Keratinocyte (primary cell): ENCODE data around the gene CDH13. TPM values are rescaled to one million over a fixed set of nuclear protein-coding genes. Genes with fewer than 3 reads are reported as not detected.

Experiments used
- DNase-seq: peaks from one replicate; pipeline ENCODE4 v3.0.0-alpha.2; 2011; ENCODE audit warnings: low read depth, missing footprints, low spot score
- FAIRE-seq: peaks from 2 replicates; lab custom pipeline; 2011; peaks lifted over from hg19 to GRCh38; lab: Jason Lieb, UNC
- H2AFZ ChIP-seq: 2 replicates; pipeline ENCODE4 v1.6.0; 2012; ENCODE audit warnings: low read length, control low read depth, inconsistent platforms; ENCODE audit not compliant: control insufficient read depth
- H3K27ac ChIP-seq: 2 replicates; pipeline ENCODE4 v1.5.1; 2011; ENCODE audit warnings: low read length; ENCODE audit not compliant: control insufficient read depth, insufficient read depth
- H3K27me3 ChIP-seq: 3 replicates; pipeline ENCODE4 v1.6.0; 2011; ENCODE audit warnings: low read length; ENCODE audit not compliant: control insufficient read depth, insufficient read depth; ENCODE audit errors: extremely low read depth
- H3K36me3 ChIP-seq, 2 experiments: 2 replicates in 1 of 2; 3 replicates in 1 of 2; pipeline ENCODE4 v1.5.1; 2011; ENCODE audit warnings: low read length in 2 of 2, mild to moderate bottlenecking in 1 of 2; ENCODE audit not compliant: control insufficient read depth in 2 of 2, insufficient read depth in 2 of 2; ENCODE audit errors: extremely low read depth in 1 of 2
- H3K4me1 ChIP-seq: 3 replicates; pipeline ENCODE4 v1.5.1; 2011; ENCODE audit warnings: low read length; ENCODE audit not compliant: control insufficient read depth, insufficient read depth; ENCODE audit errors: extremely low read depth
- H3K4me2 ChIP-seq: 3 replicates; pipeline ENCODE4 v1.6.0; 2011; ENCODE audit warnings: low read depth, low read length; ENCODE audit not compliant: control insufficient read depth, insufficient read depth; ENCODE audit errors: extremely low read depth
- H3K4me3 ChIP-seq, 3 experiments: fragments of 200-600 bp in 1 of 3; sonication (generic) in 1 of 3; 2 replicates in 2 of 3; 3 replicates in 1 of 3; pipeline ENCODE4 v1.5.1; 2011 to 2016; ENCODE audit warnings: low read length in 3 of 3, mild to moderate bottlenecking in 3 of 3, control low read depth in 2 of 3, inconsistent platforms in 1 of 3, low read depth in 1 of 3, mixed read lengths in 1 of 3, mixed run types in 1 of 3, moderate library complexity in 1 of 3; ENCODE audit not compliant: control insufficient read depth in 2 of 3, insufficient read depth in 2 of 3; ENCODE audit errors: extremely low read depth in 1 of 3
- H3K79me2 ChIP-seq: 2 replicates; pipeline ENCODE4 v1.6.0; 2012; ENCODE audit warnings: low read length; ENCODE audit not compliant: control insufficient read depth, insufficient read depth
- H3K9ac ChIP-seq: 3 replicates; pipeline ENCODE4 v1.6.0; 2011; ENCODE audit warnings: low read length; ENCODE audit not compliant: control insufficient read depth, insufficient read depth; ENCODE audit errors: extremely low read depth
- H3K9me1 ChIP-seq: 3 replicates; pipeline ENCODE4 v1.6.0; 2011; ENCODE audit warnings: low read length; ENCODE audit not compliant: control insufficient read depth, insufficient read depth; ENCODE audit errors: extremely low read depth
- H3K9me3 ChIP-seq: 2 replicates; pipeline ENCODE4 v1.5.1; 2012; ENCODE audit warnings: low read depth, low read length; ENCODE audit not compliant: control insufficient read depth
- H4K20me1 ChIP-seq: 3 replicates; pipeline ENCODE4 v1.6.0; 2011; ENCODE audit warnings: low read length; ENCODE audit not compliant: control insufficient read depth, insufficient read depth; ENCODE audit errors: extremely low read depth
- CTCF ChIP-seq, 3 experiments: IDR thresholded peaks in 1 of 3; conservative IDR thresholded peaks in 1 of 3; optimal IDR thresholded peaks in 1 of 3; 2 replicates in 2 of 3; 3 replicates in 1 of 3; pipeline versions ENCODE3 to v1.5.1; 2011; ENCODE audit warnings: low read length in 3 of 3, mild to moderate bottlenecking in 3 of 3, moderate library complexity in 2 of 3, control low read depth in 1 of 3, inconsistent platforms in 1 of 3; ENCODE audit not compliant: insufficient read depth in 2 of 3; ENCODE audit errors: extremely low read depth in 1 of 3
- EZH2 ChIP-seq: IDR thresholded peaks from one replicate; pipeline ENCODE4 v1.6.1; 2012; ENCODE audit warnings: inconsistent platforms, mild to moderate bottlenecking, low read length, moderate library complexity
- dilution Hi-C: fragments of 300-500 bp; cut with MboI; formaldehyde crosslinking; loops from one replicate; pipeline ENCODE4 v1.7.0; 2020; ENCODE audit warnings: low sequenced_read_pairs; ENCODE audit not compliant: extremely low pct_ligation_motif_present
- polyA plus RNA-seq, 5 experiments: library from polyadenylated mRNA; depleted of rRNA in 3 of 5; stranded (reverse) in 3 of 5; stranded (forward) in 1 of 5; unstranded in 1 of 5; fragments of >200 nt; gene quantifications; 1 replicate in 1 of 5; 2 replicates in 3 of 5; 3 replicates in 1 of 5; pipeline versions ENCODE4 v1.2.1 to v1.2.3, GENCODE V29; 2011 to 2012; ENCODE audit warnings: missing spikeins in 2 of 5, low read depth in 1 of 5, low replicate concordance in 1 of 5

The CDH13 gene
- polyA plus RNA-seq, 1 donor (not counting 4 experiments of a cell fraction or from before 2014, with no cell fraction given): 111 TPM

GRCh38 chr16:83581082-83581481 lies 954.3 kb downstream of the CDH13 start:
- Histone ChIP-seq H4K20me1 (no peaks in the 10 kb centered on the region), H3K27me3 (no peaks in the 10 kb centered on the region), H3K4me2 (no peak overlapping the region), H2AFZ (no peak overlapping the region), H3K9me3 (no peaks in the 10 kb centered on the region), H3K36me3 (no peaks in the 10 kb centered on the region), H3K79me2 (no peaks in the 10 kb centered on the region), H3K4me3 (no peak overlapping the region), H3K4me1 (no peaks in the 10 kb centered on the region), H3K27ac (no peak overlapping the region), H3K9ac (no peak overlapping the region), H3K9me1 (no peaks in the 10 kb centered on the region)
- no peak for DNase-seq
- no peak for FAIRE-seq
- dilution Hi-C loops: no loop called here
- TF ChIP-seq CTCF (optimal IDR thresholded peaks at IDR 0.05 in 1 of 3, IDR thresholded peaks at IDR 0.05 in 1 of 3, conservative IDR thresholded peaks at IDR 0.05 in 1 of 3; ENCODE audit: extremely low read depth in 1 of 3, insufficient read depth in 2 of 3, low read length in 3 of 3) (no peak), EZH2 (no peak)

- no peak overlapping the region for H3K27ac ChIP-seq
- dilution Hi-C loops: no loop called here
- no peaks in the 10 kb centered on the region for H3K79me2 ChIP-seq
- no peak overlapping the region for H3K4me3 ChIP-seq
- no peak overlapping the region for H2AFZ ChIP-seq
- no peaks in the 10 kb centered on the region for H4K20me1 ChIP-seq
- no peak overlapping the region for H3K4me2 ChIP-seq
- H3K36me3 ChIP-seq: no peaks in the 10 kb centered on the region
- no peak overlapping the region for H3K9ac ChIP-seq
- FAIRE-seq: no peak
- no peak for DNase-seq
- no peaks in the 10 kb centered on the region for H3K9me1 ChIP-seq
- H3K9me3 ChIP-seq: no peaks in the 10 kb centered on the region
- no peaks in the 10 kb centered on the region for H3K4me1 ChIP-seq
- TF ChIP-seq EZH2: no peak
- no peak for TF ChIP-seq CTCF (optimal IDR thresholded peaks at IDR 0.05 in 1 of 3, IDR thresholded peaks at IDR 0.05 in 1 of 3, conservative IDR thresholded peaks at IDR 0.05 in 1 of 3; ENCODE audit: extremely low read depth in 1 of 3, insufficient read depth in 2 of 3, low read length in 3 of 3)
- no peaks in the 10 kb centered on the region for H3K27me3 ChIP-seq
Measured at GRCh38 chr16:83581994-83582747, 955.4 kb downstream of the CDH13 start.
